ENCODE data around the gene LTN1.

LTN1 gene

DNA sequence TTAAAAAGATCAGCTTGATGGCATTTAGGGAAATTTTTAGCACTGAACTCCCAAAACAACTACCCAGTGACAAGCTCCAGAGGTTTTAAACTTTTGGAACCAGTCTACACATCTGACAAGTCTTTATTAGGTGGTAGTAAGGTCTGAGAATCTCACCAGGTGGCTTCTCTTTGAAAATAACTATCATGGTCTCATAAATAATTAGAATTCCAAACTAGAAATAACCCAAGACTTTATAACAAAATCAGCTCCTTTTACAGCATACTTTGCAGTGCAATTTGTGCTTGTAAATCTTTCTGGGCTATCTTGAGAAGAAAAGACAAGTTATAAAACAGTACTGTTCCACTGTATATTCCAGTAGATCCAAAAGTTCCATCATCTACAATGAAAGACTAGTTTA is 108.7 kb downstream of the LTN1 start:
- DNase-seq (ENCODE audit: low read depth, low spot score): no peak

DNA sequence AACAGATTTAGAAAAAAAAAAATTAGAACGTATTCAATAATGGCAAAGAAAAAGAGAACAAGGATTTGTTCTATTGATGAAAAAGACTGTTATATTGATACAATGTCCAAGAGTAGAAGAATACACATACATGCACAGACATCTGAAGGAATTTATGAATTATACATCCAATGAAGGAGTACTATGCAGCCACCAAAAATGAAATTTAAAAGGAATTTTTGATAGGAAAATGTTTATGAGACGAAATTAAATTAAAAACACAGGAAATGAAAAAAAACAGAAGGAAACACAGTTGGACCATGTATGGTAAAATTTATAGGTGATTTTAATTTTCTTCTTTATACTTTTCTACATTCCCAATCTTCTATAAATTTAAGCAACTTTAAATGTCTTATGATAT is 110.3 kb downstream of the LTN1 start:
- DNase-seq (ENCODE audit: low read depth, low spot score): no peak

Data from brain pericyte (primary cell).